ENCODE measurements around the gene LRCH1. TPM values are rescaled to one million over a fixed set of nuclear protein-coding genes. Genes with fewer than 3 reads are reported as not detected.

The LRCH1 gene
- total and polyA plus RNA-seq, 2 of the 13 experiments (the other 11 are each of a cell fraction or from before 2014, with no cell fraction given), result 4.1 to 12.6 TPM

GRCh38 chr13:46553886-46554858, 1.2 kb downstream of the LRCH1 start (continued):
- TF ChIP-seq ZNF652 (CRISPR knock-in tag; IDR thresholded peaks at IDR 0.05; ENCODE audit: borderline replicate concordance, low read depth) (no peak), ZFP36 (IDR thresholded peaks at IDR 0.05; ENCODE audit: borderline replicate concordance, low read depth, low read length, partially characterized antibody) (no peak), CBFB (CRISPR knock-in tag; IDR thresholded peaks at IDR 0.05) (no peak), BATF2 (CRISPR knock-in tag; IDR thresholded peaks at IDR 0.05) (no peak), PHF21A (CRISPR knock-in tag; IDR thresholded peaks at IDR 0.05) (no peak; the same call in 1 of the 2 replicates), GMEB1 (CRISPR knock-in tag; IDR thresholded peaks at IDR 0.05; ENCODE audit: borderline replicate concordance) (no peak), TIGD3 (CRISPR knock-in tag; IDR thresholded peaks at IDR 0.05; ENCODE audit: borderline replicate concordance) (peak; percentile 46; the same call in 1 of the 2 replicates), ATF3 (CRISPR knock-in tag; IDR thresholded peaks at IDR 0.05) (peak; percentile 6; the same call in 1 of the 2 replicates), ZNF318 (CRISPR knock-in tag; IDR thresholded peaks at IDR 0.05) (no peak), NKX3-1 (CRISPR knock-in tag; IDR thresholded peaks at IDR 0.05) (no peak), IRF1 (CRISPR knock-in tag; IDR thresholded peaks at IDR 0.05; ENCODE audit: low read depth) (no peak), ZNF362 (CRISPR knock-in tag; IDR thresholded peaks at IDR 0.05; ENCODE audit: borderline replicate concordance) (no peak)

All from HepG2 (cell line).